A549 (cell line): Measurements from ENCODE around the gene NUP210. TPM values are rescaled to one million over a fixed set of nuclear protein-coding genes. Genes with fewer than 3 reads are reported as not detected.

ENCODE experiments used
- ATAC-seq, 2 experiments: fragments of 200-7000 bp in 1 of 2; fragments of >200 bp in 1 of 2; cut with Nextera tagmentation in 1 of 2; cut with Tn5 transposase in 1 of 2; 3 replicates each; pipeline versions ENCODE4 v1.8.0 to v1.9.1; 2018 to 2020; ENCODE audit warnings: mild to moderate bottlenecking in 1 of 2, moderate library complexity in 1 of 2
- CTCF ChIA-PET: fragments of 300-600 bp; sonication (Branson Sonifier 250); formaldehyde crosslinking; extraction: SDS; loops from one replicate; lab custom pipeline; 2021; ENCODE audit warnings: antibody characterized with exemption, inconsistent platforms; lab: Yijun Ruan, JAX
- POLR2A ChIA-PET: fragments of 350-600 bp; formaldehyde crosslinking; extraction: SDS; loops from one replicate; lab custom pipeline; 2021; ENCODE audit warnings: antibody characterized with exemption, inconsistent platforms; lab: Yijun Ruan, JAX
- DNase-seq, 2 experiments: peaks; one replicate each; pipeline versions ENCODE4 v3.0.0 to v3.0.0-alpha.2; 2011 to 2016; ENCODE audit warnings: low read depth in 1 of 2, low spot score in 1 of 2
- FAIRE-seq: peaks from 2 replicates; lab custom pipeline; 2011; peaks lifted over from hg19 to GRCh38; lab: Jason Lieb, UNC
- H3K27ac ChIP-seq, 2 experiments: fragments of >200 bp; sonication (Bioruptor Twin); formaldehyde crosslinking; 3 replicates each; pipeline ENCODE4 v1.5.1; 2016 to 2017
- H3K4me1 ChIP-seq: fragments of >200 bp; sonication (Bioruptor Twin); formaldehyde crosslinking; 3 replicates; pipeline ENCODE4 v1.6.1; 2016
- H3K4me2 ChIP-seq: fragments of >200 bp; sonication (Bioruptor Twin); formaldehyde crosslinking; 3 replicates; pipeline ENCODE4 v1.6.1; 2016
- H3K4me3 ChIP-seq: fragments of >200 bp; sonication (Bioruptor Twin); formaldehyde crosslinking; 3 replicates; pipeline ENCODE4 v1.5.1; 2016
- H3K9me3 ChIP-seq: fragments of >200 bp; sonication (Bioruptor Twin); formaldehyde crosslinking; 3 replicates; pipeline ENCODE4 v1.6.1; 2016
- BHLHE40 ChIP-seq: IDR thresholded peaks from 2 replicates; pipeline ENCODE4 v1.6.1; 2012; ENCODE audit warnings: low read depth, low read length, inconsistent platforms
- CBX2 ChIP-seq: fragments of 200-600 bp; sonication (generic); IDR thresholded peaks from 2 replicates; pipeline ENCODE4 v1.6.1; 2016; ENCODE audit warnings: low read depth, mild to moderate bottlenecking, borderline replicate concordance
- CBX8 ChIP-seq: fragments of 200-600 bp; sonication (generic); IDR thresholded peaks from 2 replicates; pipeline ENCODE4 v1.6.1; 2016
- CEBPB ChIP-seq, 2 experiments: fragments of >200 bp in 1 of 2; sonication (Bioruptor Twin) in 1 of 2; formaldehyde crosslinking in 1 of 2; IDR thresholded peaks; 2 replicates each; pipeline ENCODE4 v1.6.1; 2012 to 2016
- CHD4 ChIP-seq: fragments of 200-600 bp; sonication (generic); IDR thresholded peaks from 2 replicates; pipeline ENCODE4 v1.6.1; 2016; ENCODE audit warnings: antibody characterized with exemption, mild to moderate bottlenecking, borderline replicate concordance
- EHF ChIP-seq: fragments of 250-450 bp; sonication (Bioruptor Pico); IDR thresholded peaks from 2 replicates; pipeline ENCODE4 v1.5.0; 2020; ENCODE audit warnings: mild to moderate bottlenecking
- EHMT2 ChIP-seq: fragments of 200-600 bp; sonication (generic); IDR thresholded peaks from 2 replicates; pipeline ENCODE4 v1.6.1; 2016; ENCODE audit warnings: antibody characterized with exemption, low read depth, mild to moderate bottlenecking, moderate library complexity
- ELK1 ChIP-seq: fragments of 150-350 bp; IDR thresholded peaks from 2 replicates; pipeline ENCODE4 v1.6.1; 2014; ENCODE audit warnings: low read depth, mild to moderate bottlenecking, low read length
- FOSB ChIP-seq: fragments of 250-450 bp; sonication (Bioruptor Pico); IDR thresholded peaks from 2 replicates; pipeline ENCODE4 v1.5.0; 2020; ENCODE audit warnings: mild to moderate bottlenecking, moderate library complexity
- FOSL2 ChIP-seq, 2 experiments: fragments of 450-650 bp in 1 of 2; fragments of >200 bp in 1 of 2; sonication (Bioruptor Twin) in 1 of 2; formaldehyde crosslinking; IDR thresholded peaks; 2 replicates each; pipeline versions ENCODE4 v1.5.0 to v1.6.1; 2016 to 2020; ENCODE audit warnings: mild to moderate bottlenecking in 1 of 2, moderate library complexity in 1 of 2
- HES2 ChIP-seq: fragments of >200 bp; sonication (Bioruptor Twin); formaldehyde crosslinking; IDR thresholded peaks from 2 replicates; pipeline ENCODE4 v1.6.1; 2016
- HMGXB4 ChIP-seq: fragments of 250-450 bp; sonication (Bioruptor Pico); IDR thresholded peaks from 2 replicates; pipeline ENCODE4 v1.5.0; 2021; ENCODE audit warnings: mild to moderate bottlenecking, moderate library complexity, borderline replicate concordance
- HOXB13 ChIP-seq: fragments of 250-450 bp; sonication (Bioruptor Pico); IDR thresholded peaks from 2 replicates; pipeline ENCODE4 v1.5.0; 2020; ENCODE audit warnings: low read depth, mild to moderate bottlenecking, moderate library complexity
- HOXB5 ChIP-seq: fragments of 250-450 bp; sonication (Bioruptor Pico); IDR thresholded peaks from 2 replicates; pipeline ENCODE4 v1.5.0; 2020; ENCODE audit warnings: mild to moderate bottlenecking, moderate library complexity
- MAFK ChIP-seq: fragments of 450-650 bp; IDR thresholded peaks from 2 replicates; pipeline ENCODE4 v1.6.1; 2014; ENCODE audit not compliant: partially characterized antibody
- MAX ChIP-seq: IDR thresholded peaks from 2 replicates; pipeline ENCODE4 v1.6.1; 2012
- NFE2L2 ChIP-seq: fragments of 150-350 bp; conservative IDR thresholded peaks from 2 replicates; pipeline ENCODE4 v1.6.1; 2014; ENCODE audit warnings: low read length
- NR3C1 ChIP-seq: fragments of >200 bp; sonication (Bioruptor Twin); formaldehyde crosslinking; IDR thresholded peaks from 3 replicates; pipeline ENCODE4 v1.6.1; 2017
- PHF8 ChIP-seq: fragments of 200-600 bp; sonication (generic); IDR thresholded peaks from 2 replicates; pipeline ENCODE4 v1.6.1; 2016; ENCODE audit warnings: low read depth, mild to moderate bottlenecking, antibody characterized with exemption, moderate library complexity, borderline replicate concordance
- POLR2AphosphoS2 ChIP-seq: conservative IDR thresholded peaks from 2 replicates; pipeline ENCODE4 v1.6.1; 2012; ENCODE audit warnings: low read length, improper control_type of control experiment, inconsistent platforms
- SMC3 ChIP-seq: fragments of >200 bp; sonication (Bioruptor Twin); formaldehyde crosslinking; IDR thresholded peaks from 3 replicates; pipeline ENCODE4 v1.6.1; 2018; ENCODE audit warnings: inconsistent platforms
- TFCP2L1 ChIP-seq: fragments of 250-450 bp; sonication (Bioruptor Pico); IDR thresholded peaks from 2 replicates; pipeline ENCODE4 v1.5.0; 2021; ENCODE audit warnings: mild to moderate bottlenecking
- USF2 ChIP-seq: fragments of 450-650 bp; IDR thresholded peaks from 2 replicates; pipeline ENCODE4 v1.6.1; 2014; ENCODE audit warnings: antibody characterized with exemption
- WGBS: methylation state at CpG from one replicate; pipeline ENCODE4 v1.1.6; 2017; ENCODE audit errors: missing lambda C conversion rate; 5-methylcytosine and 5-hydroxymethylcytosine counted together
- polyA plus RNA-seq, 4 experiments: library from polyadenylated mRNA; depleted of rRNA in 3 of 4; stranded (reverse); fragments of >200 nt; fragmentation: RNase III in 1 of 4; extraction: RNeasy Plus Mini Kit Qiagen cat#74134 plus additional on column Dnase treatment in 1 of 4; gene quantifications; 2 replicates in 3 of 4; 3 replicates in 1 of 4; pipeline ENCODE4 v1.2.3, GENCODE V29; 2011 to 2017
- TF ChIP-seq, protein P1 (sequence below): fragments of >200 bp; sonication (Bioruptor Twin); formaldehyde crosslinking; IDR thresholded peaks from 3 replicates; pipeline ENCODE4 v1.6.1; 2016
- TF ChIP-seq, protein P2 (sequence below): fragments of 200-600 bp; sonication (generic); IDR thresholded peaks from 2 replicates; pipeline ENCODE4 v1.6.1; 2016; ENCODE audit warnings: antibody characterized with exemption, mild to moderate bottlenecking, moderate library complexity
- TF ChIP-seq, protein P3 (sequence below): fragments of 250-450 bp; sonication (Bioruptor Pico); IDR thresholded peaks from 2 replicates; pipeline ENCODE4 v1.5.0; 2020; ENCODE audit warnings: low read depth, mild to moderate bottlenecking, moderate library complexity

Gene NUP210
- polyA plus RNA-seq, 2 of the 4 experiments (the other 2 are of a cell fraction), result 25.7 to 28.1 TPM

GRCh38 chr3:13372126-13372525 is 48.0 kb downstream of the NUP210 start:
- ChIA-PET POLR2A (no interaction called here), CTCF (interaction anchor here (0.6 to 0.8 kb wide), 2 partner anchors 11 to 280 kb away, joined by 3 read pairs; no protein-coding TSS in a partner anchor)
- DNase-seq (no peak), FAIRE-seq (no peak), ATAC-seq (no peak; a peak in 1 of 6 replicates)
- no peaks in the 10 kb centered on the region for H3K9me3 ChIP-seq
- WGBS, result 88% methylated on average over 3 of the region's 4 CpGs
- no peak overlapping the region for H3K4me2 ChIP-seq
- H3K4me3 ChIP-seq, result no peak overlapping the region
- no peaks in the 10 kb centered on the region for H3K4me1 ChIP-seq
- no peak overlapping the region for H3K27ac ChIP-seq
- TF ChIP-seq FOSB (CRISPR knock-in tag) (no peak), CBX8 (no peak), HOXB5 (CRISPR knock-in tag) (no peak), NR3C1 (no peak), POLR2AphosphoS2 (no peak), HMGXB4 (CRISPR knock-in tag) (no peak), CBX2 (no peak), ELK1 (no peak), PHF8 (no peak), SMC3 (no peak), FOSL2 (IDR thresholded peaks at IDR 0.05) (no peak), FOSL2 (CRISPR knock-in tag; IDR thresholded peaks at IDR 0.05) (no peak), MAFK (no peak)
- TF ChIP-seq, protein P1, sequence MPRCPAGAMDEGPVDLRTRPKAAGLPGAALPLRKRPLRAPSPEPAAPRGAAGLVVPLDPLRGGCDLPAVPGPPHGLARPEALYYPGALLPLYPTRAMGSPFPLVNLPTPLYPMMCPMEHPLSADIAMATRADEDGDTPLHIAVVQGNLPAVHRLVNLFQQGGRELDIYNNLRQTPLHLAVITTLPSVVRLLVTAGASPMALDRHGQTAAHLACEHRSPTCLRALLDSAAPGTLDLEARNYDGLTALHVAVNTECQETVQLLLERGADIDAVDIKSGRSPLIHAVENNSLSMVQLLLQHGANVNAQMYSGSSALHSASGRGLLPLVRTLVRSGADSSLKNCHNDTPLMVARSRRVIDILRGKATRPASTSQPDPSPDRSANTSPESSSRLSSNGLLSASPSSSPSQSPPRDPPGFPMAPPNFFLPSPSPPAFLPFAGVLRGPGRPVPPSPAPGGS, result no peak
- TF ChIP-seq, protein P2, sequence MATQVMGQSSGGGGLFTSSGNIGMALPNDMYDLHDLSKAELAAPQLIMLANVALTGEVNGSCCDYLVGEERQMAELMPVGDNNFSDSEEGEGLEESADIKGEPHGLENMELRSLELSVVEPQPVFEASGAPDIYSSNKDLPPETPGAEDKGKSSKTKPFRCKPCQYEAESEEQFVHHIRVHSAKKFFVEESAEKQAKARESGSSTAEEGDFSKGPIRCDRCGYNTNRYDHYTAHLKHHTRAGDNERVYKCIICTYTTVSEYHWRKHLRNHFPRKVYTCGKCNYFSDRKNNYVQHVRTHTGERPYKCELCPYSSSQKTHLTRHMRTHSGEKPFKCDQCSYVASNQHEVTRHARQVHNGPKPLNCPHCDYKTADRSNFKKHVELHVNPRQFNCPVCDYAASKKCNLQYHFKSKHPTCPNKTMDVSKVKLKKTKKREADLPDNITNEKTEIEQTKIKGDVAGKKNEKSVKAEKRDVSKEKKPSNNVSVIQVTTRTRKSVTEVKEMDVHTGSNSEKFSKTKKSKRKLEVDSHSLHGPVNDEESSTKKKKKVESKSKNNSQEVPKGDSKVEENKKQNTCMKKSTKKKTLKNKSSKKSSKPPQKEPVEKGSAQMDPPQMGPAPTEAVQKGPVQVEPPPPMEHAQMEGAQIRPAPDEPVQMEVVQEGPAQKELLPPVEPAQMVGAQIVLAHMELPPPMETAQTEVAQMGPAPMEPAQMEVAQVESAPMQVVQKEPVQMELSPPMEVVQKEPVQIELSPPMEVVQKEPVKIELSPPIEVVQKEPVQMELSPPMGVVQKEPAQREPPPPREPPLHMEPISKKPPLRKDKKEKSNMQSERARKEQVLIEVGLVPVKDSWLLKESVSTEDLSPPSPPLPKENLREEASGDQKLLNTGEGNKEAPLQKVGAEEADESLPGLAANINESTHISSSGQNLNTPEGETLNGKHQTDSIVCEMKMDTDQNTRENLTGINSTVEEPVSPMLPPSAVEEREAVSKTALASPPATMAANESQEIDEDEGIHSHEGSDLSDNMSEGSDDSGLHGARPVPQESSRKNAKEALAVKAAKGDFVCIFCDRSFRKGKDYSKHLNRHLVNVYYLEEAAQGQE, result no peak

- H3K27ac ChIP-seq, result no peak overlapping the region
- WGBS, result 87% methylated on average over 14 of the region's 17 CpGs
- FAIRE-seq (no peak), DNase-seq (no peak), ATAC-seq (no peak; a peak in 1 of 6 replicates)
- ChIA-PET POLR2A (no interaction called here), CTCF (interaction anchor here (0.6 to 0.7 kb wide), 2 partner anchors 279 to 438 kb away, joined by 3 read pairs; no protein-coding TSS in a partner anchor)
- no peak overlapping the region for H3K4me3 ChIP-seq
- no peak overlapping the region for H3K4me2 ChIP-seq
- H3K9me3 ChIP-seq, result no peaks in the 10 kb centered on the region
- H3K4me1 ChIP-seq, result no peaks in the 10 kb centered on the region
- TF ChIP-seq, protein P3, sequence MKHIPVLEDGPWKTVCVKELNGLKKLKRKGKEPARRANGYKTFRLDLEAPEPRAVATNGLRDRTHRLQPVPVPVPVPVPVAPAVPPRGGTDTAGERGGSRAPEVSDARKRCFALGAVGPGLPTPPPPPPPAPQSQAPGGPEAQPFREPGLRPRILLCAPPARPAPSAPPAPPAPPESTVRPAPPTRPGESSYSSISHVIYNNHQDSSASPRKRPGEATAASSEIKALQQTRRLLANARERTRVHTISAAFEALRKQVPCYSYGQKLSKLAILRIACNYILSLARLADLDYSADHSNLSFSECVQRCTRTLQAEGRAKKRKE, result no peak
- no peak for TF ChIP-seq TFCP2L1
- TF ChIP-seq CHD4, result no peak
- no peak for TF ChIP-seq EHMT2
- no peak for TF ChIP-seq USF2
- TF ChIP-seq HES2, result no peak
- TF ChIP-seq MAX, result no peak
- TF ChIP-seq NFE2L2, result no peak
- TF ChIP-seq BHLHE40, result no peak
- TF ChIP-seq CEBPB (IDR thresholded peaks at IDR 0.05), result no peak
- no peak for TF ChIP-seq HOXB13 (CRISPR knock-in tag)
- no peak for TF ChIP-seq EHF (CRISPR knock-in tag)
Measured at GRCh38 chr3:13371100-13372075, 48.7 kb downstream of the NUP210 start.
